Stimulated activated CD8-positive, alpha-beta memory T cell treated with anti-CD3 and anti-CD28 coated beads, Interleukin-4, amount 100 ng/mL, for 24 hours (primary cell): ENCODE data around the gene PHLDA3.

ENCODE experiments used
- DNase-seq: peaks from one replicate; pipeline ENCODE4 v3.0.0-alpha.2; 2020; ENCODE audit warnings: low read depth

PHLDA3 gene

DNA sequence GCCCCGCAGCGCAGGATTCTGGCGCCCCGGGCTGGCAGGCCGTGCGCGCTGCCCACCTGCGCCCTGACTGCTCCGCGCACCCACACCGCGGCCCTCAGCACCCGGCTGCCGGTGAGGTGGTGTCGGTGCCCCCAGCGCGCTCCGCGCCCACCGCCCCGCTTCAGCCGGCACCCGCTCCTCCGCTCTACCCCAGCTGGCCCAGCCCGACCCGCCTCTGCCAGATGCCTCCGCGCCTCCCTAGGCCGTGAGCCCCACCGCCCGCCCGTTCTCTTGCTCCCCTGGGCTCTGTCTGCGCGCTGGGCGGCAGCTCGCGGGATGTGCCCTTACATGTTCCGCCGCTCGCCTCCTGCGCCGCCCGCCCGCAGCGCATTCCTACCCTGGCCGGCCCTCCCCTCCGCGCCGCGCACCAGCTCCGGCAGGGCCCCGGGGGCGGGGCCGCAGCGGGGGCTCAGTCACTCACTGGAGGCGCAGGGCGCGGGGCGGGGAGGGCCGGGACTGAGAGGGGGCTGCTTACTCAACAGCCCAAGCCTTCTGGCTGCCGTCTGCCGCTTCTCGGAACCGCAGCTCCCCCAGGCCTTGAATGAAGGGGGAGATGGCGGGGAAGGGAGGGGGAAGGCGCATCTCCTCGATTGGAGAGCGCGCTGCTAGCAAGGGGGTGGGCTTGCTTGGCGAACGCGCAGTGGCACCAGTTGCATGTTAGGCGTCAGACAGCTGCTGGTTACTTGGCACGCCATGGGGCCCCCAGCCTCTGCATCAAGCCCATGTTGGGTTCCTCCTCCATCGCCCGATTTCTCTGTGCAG lies at the start of gene PHLDA3:
Gene PHLDA3, minus strand, starts transcription at position 345 of the 801 bp plus-strand sequence. CDS start 402 bp downstream, outside the sequence.
- peak; percentile 26 for DNase-seq

DNA sequence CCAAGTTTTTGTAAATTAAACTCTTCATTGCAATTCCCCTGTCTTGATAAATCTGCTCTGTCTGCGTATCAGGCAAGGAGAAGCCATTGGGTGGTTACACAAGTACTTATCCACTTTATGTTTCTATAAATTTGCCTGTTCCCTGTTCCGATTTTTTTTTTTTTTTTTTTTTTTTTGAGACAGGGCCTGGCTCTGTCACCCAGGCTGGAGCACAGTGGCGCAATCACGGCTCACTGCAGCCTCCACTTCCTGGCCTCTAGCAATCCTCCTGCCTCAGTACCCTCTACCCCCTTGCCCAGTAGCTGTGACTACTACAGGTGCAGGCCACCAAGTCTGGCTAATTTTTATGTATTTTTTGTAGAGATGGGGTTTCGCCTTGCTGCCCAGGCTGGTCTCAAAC lies 49.1 kb upstream of the PHLDA3 start:
- DNase-seq, result no peak

DNA sequence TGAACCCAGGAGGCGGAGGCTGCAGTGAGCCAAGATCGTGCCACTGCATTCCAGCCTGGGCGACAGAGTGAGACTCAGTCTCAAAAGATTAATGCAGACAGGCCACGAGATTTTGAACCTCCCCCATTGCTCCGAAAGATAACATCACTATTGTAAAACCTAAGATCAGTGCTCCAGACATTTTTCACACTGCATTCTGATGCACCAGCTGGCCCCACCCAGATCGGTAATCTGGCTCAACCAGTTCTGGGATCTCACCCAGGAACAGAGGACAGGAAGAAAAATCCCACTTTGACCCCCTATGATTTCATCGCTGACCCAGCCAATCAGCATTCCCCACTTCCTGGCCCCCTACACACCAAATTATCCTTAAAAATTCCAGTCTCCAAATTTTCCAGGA lies 48.6 kb upstream of the PHLDA3 start:
- no peak for DNase-seq

- no peak for DNase-seq
Observed at GRCh38 chr1:201516511-201517127, 47.6 kb upstream of the PHLDA3 start.

DNA sequence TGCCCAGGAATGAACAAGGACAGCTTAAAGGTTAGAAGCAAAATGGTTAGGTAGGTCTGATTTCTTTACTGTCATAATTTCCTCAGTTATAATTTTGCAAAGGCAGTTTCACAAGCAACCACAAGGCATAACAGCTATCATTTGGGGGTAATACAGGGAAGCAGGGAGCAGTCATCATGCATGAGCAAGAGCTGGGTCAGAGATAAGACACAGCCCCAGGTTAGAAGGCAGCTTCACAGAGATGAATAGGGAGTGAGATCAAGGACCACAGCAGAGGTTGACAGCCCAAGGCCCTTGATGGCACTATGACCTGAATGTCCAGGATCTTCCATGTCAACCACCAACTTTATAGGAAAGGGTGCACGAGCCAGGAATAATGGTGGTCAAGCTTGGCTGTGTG lies 46.9 kb upstream of the PHLDA3 start:
- DNase-seq, result no peak

DNA sequence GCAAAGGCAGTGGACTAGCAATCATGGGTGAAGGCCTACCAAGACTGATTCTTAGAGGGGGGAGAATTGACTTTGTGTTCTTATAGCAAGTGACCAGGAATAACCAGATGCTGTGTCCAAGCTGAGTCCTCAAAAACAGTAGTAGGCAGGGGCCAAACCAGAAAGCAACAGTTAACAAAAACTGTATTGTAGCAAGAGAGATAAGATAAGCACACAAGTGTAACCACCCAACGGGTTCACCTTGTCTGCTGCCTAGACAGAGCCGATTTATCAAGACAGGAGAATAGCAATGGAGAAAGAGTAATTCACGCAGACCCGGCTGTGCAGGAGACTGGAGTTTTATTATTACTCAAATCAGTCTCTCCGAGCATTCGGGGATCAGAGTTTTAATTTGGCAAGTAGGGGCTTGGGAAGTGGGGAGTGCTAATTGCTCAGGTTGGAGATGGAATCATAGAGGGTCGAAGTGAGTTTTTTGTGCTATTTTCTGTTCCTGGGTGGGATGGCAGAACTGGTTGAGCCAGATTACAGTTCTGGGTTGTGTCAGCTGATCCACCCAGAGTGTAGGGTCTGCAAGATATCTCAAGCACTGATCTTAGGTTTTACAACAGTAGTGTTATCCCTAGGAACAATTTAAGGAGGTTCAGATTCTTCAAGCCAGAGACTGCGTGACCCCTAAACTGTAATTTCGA lies 46.2 kb upstream of the PHLDA3 start:
- DNase-seq, result no peak

- DNase-seq, result no peak
Observed at GRCh38 chr1:201514466-201514865, 45.5 kb upstream of the PHLDA3 start.

DNA sequence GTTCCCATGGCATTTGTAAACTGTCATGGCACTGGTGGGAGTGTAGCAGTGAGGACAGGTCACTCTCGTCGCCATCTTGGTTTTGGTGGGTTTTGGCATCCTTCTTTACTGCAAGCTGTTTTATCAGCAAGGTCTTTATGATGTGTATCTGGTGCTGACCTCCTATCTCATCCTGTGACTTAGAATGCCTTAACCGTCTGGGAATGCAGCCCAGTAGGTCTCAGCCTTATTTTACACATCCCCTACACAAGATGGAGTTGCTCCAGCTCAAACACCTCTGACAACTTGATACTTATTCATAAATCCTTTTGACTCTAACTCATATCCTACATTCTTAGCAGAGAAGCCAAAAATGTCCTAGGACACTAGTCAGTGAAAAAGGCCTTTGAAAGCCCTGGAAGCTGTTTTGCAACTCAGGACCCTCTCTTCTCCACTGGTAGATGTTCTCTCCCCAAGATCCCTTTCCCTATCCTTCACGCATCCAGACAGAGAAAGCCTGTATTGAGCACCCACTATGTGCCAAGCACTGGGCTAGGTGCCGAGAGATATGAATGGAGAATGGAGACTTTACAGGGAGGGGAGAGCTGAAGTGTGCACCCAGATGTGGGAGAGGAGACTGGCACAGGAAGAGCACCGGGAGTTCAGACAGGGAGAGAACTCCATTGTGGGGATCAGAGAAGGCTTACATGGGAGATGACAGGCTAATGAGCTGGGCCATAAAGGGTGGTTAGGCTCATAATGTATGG lies 44.7 kb upstream of the PHLDA3 start:
- DNase-seq, result no peak

DNA sequence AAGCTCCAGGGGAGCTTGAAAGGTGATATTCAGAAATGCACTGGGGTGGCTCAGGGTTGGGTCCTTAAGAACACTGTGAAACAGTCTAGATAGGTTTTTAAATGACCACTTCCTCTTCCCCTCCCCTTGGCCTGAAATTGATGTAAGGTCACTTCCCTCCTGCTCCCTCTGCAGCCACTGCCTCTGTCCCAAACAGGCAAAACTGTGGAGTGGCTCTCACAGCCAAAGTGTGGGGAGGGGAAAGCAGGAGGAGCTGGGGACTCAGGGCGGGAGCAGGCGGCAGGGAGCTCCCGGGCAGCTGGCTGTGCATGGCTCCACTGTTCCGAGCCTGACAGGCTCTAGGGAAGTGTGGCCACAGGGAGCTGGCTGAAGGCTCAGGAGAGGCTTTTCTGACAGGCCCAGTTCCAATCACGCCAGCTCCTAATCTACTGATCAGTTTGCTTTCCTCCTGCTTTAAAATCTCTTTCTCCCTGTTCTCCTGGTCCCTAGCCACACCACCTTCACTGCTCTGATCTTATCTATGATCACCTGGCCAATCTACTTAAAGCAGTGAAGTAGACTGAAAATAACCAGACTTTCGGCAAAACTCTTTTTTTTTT lies 43.1 kb upstream of the PHLDA3 start:
- no peak for DNase-seq

GRCh38 chr1:201511396-201511940 lies 42.5 kb upstream of the PHLDA3 start:
- no peak for DNase-seq

- no peak for DNase-seq
Observed at GRCh38 chr1:201510734-201511133, 41.7 kb upstream of the PHLDA3 start.

DNA sequence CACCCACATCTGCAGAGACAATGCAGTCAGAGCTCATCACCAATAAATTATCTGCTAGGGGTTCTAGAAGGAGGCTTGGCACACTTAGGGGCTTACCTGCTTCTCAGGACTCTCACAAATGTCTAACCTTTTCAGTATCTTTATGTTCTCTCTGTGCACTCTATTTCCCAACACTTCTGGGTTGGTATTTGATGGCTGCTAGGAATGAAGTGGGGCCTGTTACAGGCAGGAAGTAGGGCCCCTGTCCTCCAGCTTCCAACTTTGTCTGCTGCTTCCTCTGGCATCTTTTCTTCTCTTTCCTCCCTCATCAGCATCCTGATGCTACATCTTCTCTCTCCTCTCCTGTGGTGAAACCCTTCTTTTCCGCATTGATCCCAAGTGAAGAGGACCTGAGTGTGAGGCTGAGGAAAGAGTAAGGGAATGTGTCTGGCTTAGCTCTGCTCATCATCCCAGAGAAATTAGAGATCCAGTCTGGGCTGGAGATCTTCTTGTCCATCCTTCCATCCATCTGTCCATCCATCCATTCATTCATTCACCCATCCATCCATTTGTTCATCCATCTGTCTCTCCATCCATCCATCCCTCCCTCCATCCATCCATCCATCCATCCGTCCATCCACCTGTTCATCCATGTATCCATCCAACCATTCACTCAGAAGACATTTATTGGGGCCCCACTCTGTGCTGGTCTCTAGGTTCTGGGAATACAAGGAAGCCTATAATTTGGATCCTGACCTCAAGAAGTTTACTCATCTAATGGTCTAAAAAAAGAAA lies 40.8 kb upstream of the PHLDA3 start:
- no peak for DNase-seq

GRCh38 chr1:201508809-201509208 lies 39.8 kb upstream of the PHLDA3 start:
- no peak for DNase-seq

- no peak for DNase-seq
Observed at GRCh38 chr1:201507360-201507675, 38.3 kb upstream of the PHLDA3 start.

DNA sequence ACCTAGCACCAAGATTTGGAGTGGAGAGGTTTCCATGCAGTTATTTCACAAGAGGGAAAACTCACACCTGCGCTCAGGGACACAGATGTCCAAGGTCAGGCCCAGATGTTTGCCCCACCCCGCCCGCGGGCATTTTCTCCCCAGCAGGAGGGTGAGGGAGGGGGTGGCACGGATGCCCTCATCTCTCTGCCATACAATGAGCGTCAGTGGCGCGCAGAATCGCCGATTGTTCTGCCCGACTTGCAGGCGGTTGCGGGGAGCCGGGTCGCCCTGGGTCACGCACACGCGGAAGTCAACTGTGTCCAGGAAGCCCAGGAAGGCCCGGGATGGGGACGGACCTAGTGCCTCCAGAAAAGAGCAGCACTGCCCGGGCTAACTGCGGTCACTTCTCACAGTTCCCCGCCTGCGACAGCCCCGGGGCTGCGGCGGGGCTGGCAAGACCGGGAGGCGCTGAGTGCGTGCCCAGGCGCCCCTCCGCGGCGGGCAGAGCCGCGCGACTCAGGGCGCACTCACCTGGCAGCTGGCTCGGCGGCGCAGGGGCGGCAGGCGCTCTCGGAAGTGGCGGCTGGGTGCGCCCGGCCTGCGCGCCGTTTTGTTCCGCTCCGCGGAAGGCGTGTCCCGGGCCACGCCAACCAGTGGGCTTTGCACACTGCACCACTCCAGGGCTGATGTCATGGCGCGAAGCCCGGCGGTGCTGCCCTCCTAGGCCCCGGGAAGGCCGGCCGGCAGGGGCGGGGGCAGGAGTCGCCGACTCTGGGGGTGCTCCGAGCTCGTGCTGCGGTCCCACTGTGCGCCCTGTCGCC lies 37.8 kb upstream of the PHLDA3 start, which contains the start of gene CSRP1:
Gene CSRP1, minus strand, starts transcription at position 567 of the 803 bp plus-strand sequence. CDS start 10,820 bp downstream, outside the sequence.
- peak; percentile 75 for DNase-seq

- no peak for DNase-seq
Observed at GRCh38 chr1:201506092-201506491, 37.1 kb upstream of the PHLDA3 start.

- no peak for DNase-seq
Observed at GRCh38 chr1:201505503-201505890, 36.5 kb upstream of the PHLDA3 start.

DNA sequence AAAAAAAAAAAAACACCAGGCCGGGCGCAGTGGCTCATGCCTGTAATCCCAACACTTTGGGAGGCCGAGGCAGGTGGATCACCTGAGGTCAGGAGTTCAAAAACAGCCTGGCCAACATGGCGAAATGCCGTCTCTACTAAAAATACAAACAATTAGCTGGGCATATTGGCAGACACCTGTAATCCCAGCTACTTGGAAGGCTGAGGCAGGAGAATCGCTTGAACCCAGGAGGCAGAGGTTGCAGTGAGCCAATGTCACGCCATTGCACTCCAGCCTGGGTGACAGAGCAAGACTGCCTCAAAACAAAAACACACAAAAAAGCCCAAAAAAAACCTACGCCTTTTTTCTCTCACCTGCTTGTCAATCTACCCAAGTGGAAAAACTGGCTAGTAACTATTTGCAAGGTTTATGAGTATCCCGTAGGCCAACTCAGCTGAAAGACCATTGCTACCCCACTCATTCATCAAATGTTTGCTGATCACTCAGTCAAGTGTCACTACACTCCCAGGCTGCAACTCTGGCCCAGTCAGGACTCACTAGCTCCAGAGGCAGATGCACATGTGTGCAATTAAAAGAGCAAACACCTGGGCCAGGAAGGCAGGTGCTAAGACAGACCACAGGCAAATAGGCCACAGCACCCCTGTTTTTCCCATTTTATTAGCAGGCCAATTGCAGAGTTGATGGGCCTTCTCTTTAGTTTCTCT lies 36.0 kb upstream of the PHLDA3 start:
- no peak for DNase-seq

- no peak for DNase-seq
Observed at GRCh38 chr1:201504179-201504631, 35.2 kb upstream of the PHLDA3 start.
